Measurements from ENCODE around the gene ATAT1. TPM values are rescaled to one million over a fixed set of nuclear protein-coding genes. Genes with fewer than 3 reads are reported as not detected.

Gene ATAT1
- total and polyA plus RNA-seq, 2 of the 13 experiments (the other 11 are each of a cell fraction or from before 2014, with no cell fraction given) = 9.2 to 23.6 TPM

DNA sequence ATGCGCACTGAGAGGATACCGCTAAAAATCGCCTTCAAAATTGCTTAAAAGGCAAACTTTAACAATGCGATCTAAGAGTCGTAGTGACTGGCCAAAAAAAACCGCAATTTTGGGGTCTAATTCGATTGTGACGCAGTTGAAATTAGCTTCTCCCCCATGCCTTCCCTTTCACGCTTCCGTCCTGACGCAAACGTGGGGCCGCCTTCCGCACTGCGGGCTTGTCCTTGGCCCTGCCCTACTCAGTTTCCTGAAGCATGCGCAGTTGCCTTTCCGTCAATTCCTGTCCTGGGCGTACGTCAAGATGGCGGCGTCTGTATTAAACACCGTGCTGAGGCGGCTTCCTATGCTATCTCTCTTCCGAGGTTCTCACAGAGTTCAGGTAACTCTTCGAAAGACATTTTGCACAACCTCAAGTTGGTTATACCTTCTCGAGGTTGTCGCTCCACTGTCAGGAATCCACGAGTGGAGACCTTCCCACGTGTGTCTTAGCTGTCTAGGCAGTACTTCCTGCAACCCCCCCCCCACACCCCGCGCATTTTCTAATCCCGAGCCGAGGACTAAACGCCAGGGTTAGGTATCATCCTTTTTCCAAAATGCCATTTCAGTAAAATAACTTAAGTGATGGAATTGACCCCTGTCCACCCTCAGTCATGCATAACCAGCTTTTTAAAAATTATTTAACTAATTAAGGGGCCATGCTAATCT is 9.0 kb upstream of the ATAT1 start, which contains the start of gene MRPS18B (continued):
- TF ChIP-seq, protein P1, sequence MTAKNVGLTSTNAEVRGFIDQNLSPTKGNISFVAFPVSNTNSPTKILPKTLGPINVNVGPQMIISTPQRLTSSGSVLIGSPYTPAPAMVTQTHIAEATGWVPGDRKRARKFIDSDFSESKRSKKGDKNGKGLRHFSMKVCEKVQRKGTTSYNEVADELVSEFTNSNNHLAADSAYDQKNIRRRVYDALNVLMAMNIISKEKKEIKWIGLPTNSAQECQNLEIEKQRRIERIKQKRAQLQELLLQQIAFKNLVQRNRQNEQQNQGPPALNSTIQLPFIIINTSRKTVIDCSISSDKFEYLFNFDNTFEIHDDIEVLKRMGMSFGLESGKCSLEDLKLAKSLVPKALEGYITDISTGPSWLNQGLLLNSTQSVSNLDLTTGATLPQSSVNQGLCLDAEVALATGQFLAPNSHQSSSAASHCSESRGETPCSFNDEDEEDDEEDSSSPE (CRISPR knock-in tag; IDR thresholded peaks at IDR 0.05) = peak; percentile 43; the same call in 1 of the 2 replicates
- TF ChIP-seq KLF11 (CRISPR knock-in tag; IDR thresholded peaks at IDR 0.05) (no peak; the same call in 1 of the 2 replicates), TRIM24 (CRISPR knock-in tag; IDR thresholded peaks at IDR 0.05) (no peak), SOX13 (IDR thresholded peaks at IDR 0.05) (peak; percentile 46; the same call in 1 of the 2 replicates), SOX13 (CRISPR knock-in tag; conservative IDR thresholded peaks at IDR 0.05 in 1 of 2, IDR thresholded peaks at IDR 0.05 in 1 of 2) (peak in 1 of 2 experiments; percentile 36; a peak in 1 of 4 replicates), ZSCAN22 (CRISPR knock-in tag; IDR thresholded peaks at IDR 0.05) (no peak), ZNF333 (CRISPR knock-in tag; IDR thresholded peaks at IDR 0.05; ENCODE audit: borderline replicate concordance) (peak; percentile 90; the same call in 1 of the 2 replicates), ZNF619 (CRISPR knock-in tag; IDR thresholded peaks at IDR 0.05) (peak; percentile 81; the same call in 1 of the 2 replicates), TOPORS (CRISPR knock-in tag; IDR thresholded peaks at IDR 0.05) (peak; percentile 62; the same call in 1 of the 2 replicates), HNRNPUL1 (IDR thresholded peaks at IDR 0.05; ENCODE audit: low read depth, low read length) (no peak), ZNF749 (CRISPR knock-in tag; IDR thresholded peaks at IDR 0.05; ENCODE audit: borderline replicate concordance) (no peak), SIN3A (IDR thresholded peaks at IDR 0.05; ENCODE audit: borderline replicate concordance, low read depth, low read length) (peak; percentile 93; the same call in 1 of the 2 replicates), NFIC (IDR thresholded peaks at IDR 0.05; ENCODE audit: low read length) (0 out of 2 replicates have a peak, but pooled peaks have one; percentile 18)
- TF ChIP-seq, protein P2, sequence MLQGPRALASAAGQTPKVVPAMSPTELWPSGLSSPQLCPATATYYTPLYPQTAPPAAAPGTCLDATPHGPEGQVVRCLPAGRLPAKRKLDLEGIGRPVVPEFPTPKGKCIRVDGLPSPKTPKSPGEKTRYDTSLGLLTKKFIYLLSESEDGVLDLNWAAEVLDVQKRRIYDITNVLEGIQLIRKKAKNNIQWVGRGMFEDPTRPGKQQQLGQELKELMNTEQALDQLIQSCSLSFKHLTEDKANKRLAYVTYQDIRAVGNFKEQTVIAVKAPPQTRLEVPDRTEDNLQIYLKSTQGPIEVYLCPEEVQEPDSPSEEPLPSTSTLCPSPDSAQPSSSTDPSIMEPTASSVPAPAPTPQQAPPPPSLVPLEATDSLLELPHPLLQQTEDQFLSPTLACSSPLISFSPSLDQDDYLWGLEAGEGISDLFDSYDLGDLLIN (CRISPR knock-in tag; IDR thresholded peaks at IDR 0.05; ENCODE audit: borderline replicate concordance) = peak; percentile 77; the same call in 1 of the 2 replicates
- TF ChIP-seq, protein P3, sequence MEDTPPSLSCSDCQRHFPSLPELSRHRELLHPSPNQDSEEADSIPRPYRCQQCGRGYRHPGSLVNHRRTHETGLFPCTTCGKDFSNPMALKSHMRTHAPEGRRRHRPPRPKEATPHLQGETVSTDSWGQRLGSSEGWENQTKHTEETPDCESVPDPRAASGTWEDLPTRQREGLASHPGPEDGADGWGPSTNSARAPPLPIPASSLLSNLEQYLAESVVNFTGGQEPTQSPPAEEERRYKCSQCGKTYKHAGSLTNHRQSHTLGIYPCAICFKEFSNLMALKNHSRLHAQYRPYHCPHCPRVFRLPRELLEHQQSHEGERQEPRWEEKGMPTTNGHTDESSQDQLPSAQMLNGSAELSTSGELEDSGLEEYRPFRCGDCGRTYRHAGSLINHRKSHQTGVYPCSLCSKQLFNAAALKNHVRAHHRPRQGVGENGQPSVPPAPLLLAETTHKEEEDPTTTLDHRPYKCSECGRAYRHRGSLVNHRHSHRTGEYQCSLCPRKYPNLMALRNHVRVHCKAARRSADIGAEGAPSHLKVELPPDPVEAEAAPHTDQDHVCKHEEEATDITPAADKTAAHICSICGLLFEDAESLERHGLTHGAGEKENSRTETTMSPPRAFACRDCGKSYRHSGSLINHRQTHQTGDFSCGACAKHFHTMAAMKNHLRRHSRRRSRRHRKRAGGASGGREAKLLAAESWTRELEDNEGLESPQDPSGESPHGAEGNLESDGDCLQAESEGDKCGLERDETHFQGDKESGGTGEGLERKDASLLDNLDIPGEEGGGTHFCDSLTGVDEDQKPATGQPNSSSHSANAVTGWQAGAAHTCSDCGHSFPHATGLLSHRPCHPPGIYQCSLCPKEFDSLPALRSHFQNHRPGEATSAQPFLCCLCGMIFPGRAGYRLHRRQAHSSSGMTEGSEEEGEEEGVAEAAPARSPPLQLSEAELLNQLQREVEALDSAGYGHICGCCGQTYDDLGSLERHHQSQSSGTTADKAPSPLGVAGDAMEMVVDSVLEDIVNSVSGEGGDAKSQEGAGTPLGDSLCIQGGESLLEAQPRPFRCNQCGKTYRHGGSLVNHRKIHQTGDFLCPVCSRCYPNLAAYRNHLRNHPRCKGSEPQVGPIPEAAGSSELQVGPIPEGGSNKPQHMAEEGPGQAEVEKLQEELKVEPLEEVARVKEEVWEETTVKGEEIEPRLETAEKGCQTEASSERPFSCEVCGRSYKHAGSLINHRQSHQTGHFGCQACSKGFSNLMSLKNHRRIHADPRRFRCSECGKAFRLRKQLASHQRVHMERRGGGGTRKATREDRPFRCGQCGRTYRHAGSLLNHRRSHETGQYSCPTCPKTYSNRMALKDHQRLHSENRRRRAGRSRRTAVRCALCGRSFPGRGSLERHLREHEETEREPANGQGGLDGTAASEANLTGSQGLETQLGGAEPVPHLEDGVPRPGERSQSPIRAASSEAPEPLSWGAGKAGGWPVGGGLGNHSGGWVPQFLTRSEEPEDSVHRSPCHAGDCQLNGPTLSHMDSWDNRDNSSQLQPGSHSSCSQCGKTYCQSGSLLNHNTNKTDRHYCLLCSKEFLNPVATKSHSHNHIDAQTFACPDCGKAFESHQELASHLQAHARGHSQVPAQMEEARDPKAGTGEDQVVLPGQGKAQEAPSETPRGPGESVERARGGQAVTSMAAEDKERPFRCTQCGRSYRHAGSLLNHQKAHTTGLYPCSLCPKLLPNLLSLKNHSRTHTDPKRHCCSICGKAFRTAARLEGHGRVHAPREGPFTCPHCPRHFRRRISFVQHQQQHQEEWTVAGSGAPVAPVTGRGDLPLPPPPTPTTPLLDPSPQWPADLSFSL (CRISPR knock-in tag; IDR thresholded peaks at IDR 0.05) = no peak
- TF ChIP-seq, protein P4, sequence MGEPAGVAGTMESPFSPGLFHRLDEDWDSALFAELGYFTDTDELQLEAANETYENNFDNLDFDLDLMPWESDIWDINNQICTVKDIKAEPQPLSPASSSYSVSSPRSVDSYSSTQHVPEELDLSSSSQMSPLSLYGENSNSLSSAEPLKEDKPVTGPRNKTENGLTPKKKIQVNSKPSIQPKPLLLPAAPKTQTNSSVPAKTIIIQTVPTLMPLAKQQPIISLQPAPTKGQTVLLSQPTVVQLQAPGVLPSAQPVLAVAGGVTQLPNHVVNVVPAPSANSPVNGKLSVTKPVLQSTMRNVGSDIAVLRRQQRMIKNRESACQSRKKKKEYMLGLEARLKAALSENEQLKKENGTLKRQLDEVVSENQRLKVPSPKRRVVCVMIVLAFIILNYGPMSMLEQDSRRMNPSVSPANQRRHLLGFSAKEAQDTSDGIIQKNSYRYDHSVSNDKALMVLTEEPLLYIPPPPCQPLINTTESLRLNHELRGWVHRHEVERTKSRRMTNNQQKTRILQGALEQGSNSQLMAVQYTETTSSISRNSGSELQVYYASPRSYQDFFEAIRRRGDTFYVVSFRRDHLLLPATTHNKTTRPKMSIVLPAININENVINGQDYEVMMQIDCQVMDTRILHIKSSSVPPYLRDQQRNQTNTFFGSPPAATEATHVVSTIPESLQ (CRISPR knock-in tag; conservative IDR thresholded peaks at IDR 0.05) = no peak
